Measurements from ENCODE around the gene MEIS1.
"Not testable (repeated sequence)": the region's sequence is repeated elsewhere in the genome, so short reads cannot be mapped to it uniquely, and the experiment has no call there.

The MEIS1 gene

GRCh38 chr2:66434679-66435548 lies at the start of gene MEIS1:
TSS of gene MEIS1 (plus strand) at chr2:66435125. CDS start at chr2:66435857, 732 bp downstream.
- peak; percentile 84 to 90 for DNase-seq

- no peak for DNase-seq
These were observed 47.7 kb upstream of the MEIS1 start for GRCh38 chr2:66387016-66387753.

GRCh38 chr2:66389651-66390131 lies 45.2 kb upstream of the MEIS1 start:
- DNase-seq = no peak

- no peak for DNase-seq
These were observed 44.8 kb upstream of the MEIS1 start for GRCh38 chr2:66390152-66390551.

- DNase-seq = no peak
These were observed 44.1 kb upstream of the MEIS1 start for GRCh38 chr2:66390811-66391210.

- DNase-seq = not testable (repeated sequence)
These were observed 43.7 kb upstream of the MEIS1 start for GRCh38 chr2:66391240-66391639.

- no peak for DNase-seq
These were observed 29.5 kb upstream of the MEIS1 start for GRCh38 chr2:66405473-66405872.

- DNase-seq = no peak
These were observed 26.0 kb upstream of the MEIS1 start for GRCh38 chr2:66408905-66409304.

- no peak for DNase-seq
These were observed 22.1 kb upstream of the MEIS1 start for GRCh38 chr2:66412874-66413273.

GRCh38 chr2:66414896-66415295 lies 20.0 kb upstream of the MEIS1 start:
- no peak for DNase-seq

GRCh38 chr2:66418381-66418780 lies 16.5 kb upstream of the MEIS1 start:
- no peak for DNase-seq

GRCh38 chr2:66421612-66422011 lies 13.3 kb upstream of the MEIS1 start:
- no peak for DNase-seq

- no peak for DNase-seq
These were observed 11.4 kb upstream of the MEIS1 start for GRCh38 chr2:66423391-66424124.

GRCh38 chr2:66426244-66427111 lies 8.4 kb upstream of the MEIS1 start:
- DNase-seq = no peak

- no peak for DNase-seq
These were observed 7.6 kb upstream of the MEIS1 start for GRCh38 chr2:66427300-66427699.

- peak; percentile 5 to 65 for DNase-seq
These were observed 5.8 kb upstream of the MEIS1 start for GRCh38 chr2:66428986-66429612.

- no peak for DNase-seq
These were observed 5.0 kb upstream of the MEIS1 start for GRCh38 chr2:66429693-66430504.

- no peak for DNase-seq
These were observed 4.2 kb upstream of the MEIS1 start for GRCh38 chr2:66430505-66431273.

- no peak for DNase-seq
These were observed 3.7 kb upstream of the MEIS1 start for GRCh38 chr2:66431274-66431642.
